Measurements from ENCODE around the gene THADA.

THADA gene

GRCh38 chr2:43346602-43347567, 249.0 kb downstream of the THADA start:
- no peak for DNase-seq

- no peak for DNase-seq
These were observed 250.0 kb downstream of the THADA start for GRCh38 chr2:43345872-43346271.

- no peak for DNase-seq
These were observed 250.4 kb downstream of the THADA start for GRCh38 chr2:43345391-43345813.

GRCh38 chr2:43344868-43345373, 250.9 kb downstream of the THADA start:
- DNase-seq: no peak

GRCh38 chr2:43343573-43344304, 252.1 kb downstream of the THADA start:
- DNase-seq: no peak

- no peak for DNase-seq
These were observed 253.7 kb downstream of the THADA start for GRCh38 chr2:43341959-43342757.

GRCh38 chr2:43340945-43341356, 254.9 kb downstream of the THADA start:
- no peak for DNase-seq

GRCh38 chr2:43340066-43340465, 255.8 kb downstream of the THADA start:
- DNase-seq: no peak

GRCh38 chr2:43333656-43334144, 262.1 kb downstream of the THADA start:
- no peak for DNase-seq

GRCh38 chr2:43333101-43333655, 262.7 kb downstream of the THADA start:
- DNase-seq: no peak

- no peak for DNase-seq
These were observed 263.2 kb downstream of the THADA start for GRCh38 chr2:43332653-43333052.

- DNase-seq: no peak
These were observed 264.4 kb downstream of the THADA start for GRCh38 chr2:43331422-43331821.

- no peak for DNase-seq
These were observed 266.2 kb downstream of the THADA start for GRCh38 chr2:43329637-43330036.

GRCh38 chr2:43328832-43329231, 267.0 kb downstream of the THADA start:
- no peak for DNase-seq

- no peak for DNase-seq
These were observed 267.7 kb downstream of the THADA start for GRCh38 chr2:43328133-43328532.

- DNase-seq: no peak
These were observed 268.7 kb downstream of the THADA start for GRCh38 chr2:43327119-43327518.

GRCh38 chr2:43326101-43326825, 269.6 kb downstream of the THADA start:
- DNase-seq: no peak

- DNase-seq: no peak
These were observed 270.6 kb downstream of the THADA start for GRCh38 chr2:43325107-43325811.

- DNase-seq: no peak
These were observed 271.4 kb downstream of the THADA start for GRCh38 chr2:43324259-43325106.

GRCh38 chr2:43323857-43324256, 272.0 kb downstream of the THADA start:
- no peak for DNase-seq

Data from NCI-H774 (cell line).